Measurements from ENCODE around the gene CDCA3.

- TF ChIP-seq, protein P1, sequence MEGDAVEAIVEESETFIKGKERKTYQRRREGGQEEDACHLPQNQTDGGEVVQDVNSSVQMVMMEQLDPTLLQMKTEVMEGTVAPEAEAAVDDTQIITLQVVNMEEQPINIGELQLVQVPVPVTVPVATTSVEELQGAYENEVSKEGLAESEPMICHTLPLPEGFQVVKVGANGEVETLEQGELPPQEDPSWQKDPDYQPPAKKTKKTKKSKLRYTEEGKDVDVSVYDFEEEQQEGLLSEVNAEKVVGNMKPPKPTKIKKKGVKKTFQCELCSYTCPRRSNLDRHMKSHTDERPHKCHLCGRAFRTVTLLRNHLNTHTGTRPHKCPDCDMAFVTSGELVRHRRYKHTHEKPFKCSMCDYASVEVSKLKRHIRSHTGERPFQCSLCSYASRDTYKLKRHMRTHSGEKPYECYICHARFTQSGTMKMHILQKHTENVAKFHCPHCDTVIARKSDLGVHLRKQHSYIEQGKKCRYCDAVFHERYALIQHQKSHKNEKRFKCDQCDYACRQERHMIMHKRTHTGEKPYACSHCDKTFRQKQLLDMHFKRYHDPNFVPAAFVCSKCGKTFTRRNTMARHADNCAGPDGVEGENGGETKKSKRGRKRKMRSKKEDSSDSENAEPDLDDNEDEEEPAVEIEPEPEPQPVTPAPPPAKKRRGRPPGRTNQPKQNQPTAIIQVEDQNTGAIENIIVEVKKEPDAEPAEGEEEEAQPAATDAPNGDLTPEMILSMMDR (conservative IDR thresholded peaks at IDR 0.05; ENCODE audit: low read length), result no peak
- TF ChIP-seq EZH2phosphoT487 (IDR thresholded peaks at IDR 0.05; ENCODE audit: borderline replicate concordance, low read depth, low read length), result no peak
Observed at GRCh38 chr12:6799147-6799546, 51.9 kb downstream of the CDCA3 start.

Measured in OCI-LY7 (cell line).